ENCODE measurements around the gene SRGAP2C. TPM values are rescaled to one million over a fixed set of nuclear protein-coding genes. Genes with fewer than 3 reads are reported as not detected.
"Not testable (repeated sequence)": the region's sequence is repeated elsewhere in the genome, so short reads cannot be mapped to it uniquely, and the experiment has no call there.

The SRGAP2C gene
- total RNA-seq: 10 to 100 TPM; 32.3 to 33.6 TPM

DNA sequence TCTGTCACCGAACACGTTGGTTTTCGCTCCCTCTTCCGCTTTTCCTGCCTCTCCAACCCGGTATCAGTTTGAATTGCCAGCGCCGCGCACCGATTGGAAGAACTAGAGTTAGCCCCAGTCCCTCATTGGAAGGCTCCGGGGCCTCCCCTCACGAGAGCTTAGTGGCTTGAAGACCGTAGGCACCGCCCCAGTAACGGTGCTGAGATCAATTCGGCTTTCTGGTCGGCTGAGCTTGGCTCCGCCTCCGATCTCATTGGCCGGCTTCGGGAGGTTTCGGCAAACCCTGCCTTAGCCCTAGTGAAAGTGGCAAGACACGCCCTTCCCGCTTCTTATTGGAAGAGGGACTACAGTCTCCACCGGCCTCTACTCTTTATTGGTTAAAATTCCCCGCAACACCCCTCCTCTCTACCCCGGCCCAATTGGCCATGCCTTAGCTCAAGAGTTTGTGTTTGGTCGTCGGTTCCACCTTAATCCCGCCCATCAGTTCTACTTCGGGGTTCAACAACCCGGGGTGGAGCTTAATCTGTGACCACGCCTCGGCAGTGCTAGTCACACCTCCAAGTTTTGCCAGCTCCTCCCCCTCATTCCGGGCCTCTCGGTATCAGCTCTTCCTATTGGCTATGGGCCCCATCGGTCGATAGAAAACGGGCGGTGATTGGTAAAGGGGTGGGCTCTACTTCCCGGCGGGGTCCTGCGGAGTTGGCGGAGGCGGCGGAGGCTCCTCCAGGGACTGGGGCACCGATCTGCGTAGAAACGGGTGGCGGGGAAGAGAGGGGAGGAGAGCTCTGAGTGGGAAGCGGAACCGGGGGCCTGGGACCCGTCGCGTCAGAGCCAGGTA is at the start of gene SRGAP2C, which contains the start of gene FAM72B:
Gene SRGAP2C (plus strand): TSS at position 686 of the 838 bp plus-strand sequence. CDS start 2,472 bp downstream, outside the sequence.
Gene FAM72B (minus strand): TSS at position 51 of the 838 bp plus-strand sequence. CDS start 851 bp downstream, outside the sequence.
- H3K4me1 Mint-ChIP-seq; H3K9me3 Mint-ChIP-seq; H3K27me3 Mint-ChIP-seq; CTCF ChIA-PET; H3K36me3 Mint-ChIP-seq (ENCODE audit: low read depth): not testable (repeated sequence)
- H3K4me3 Mint-ChIP-seq: peak within 1 kb of the TSS; percentile 89
- peak within 1 kb of the TSS; percentile 95 for H3K27ac Mint-ChIP-seq
- POLR2A ChIA-PET: interaction anchor here (0.8 to 1.2 kb wide), 3 partner anchors 332 to 334 kb away, joined by 3 to 5 read pairs (median 4); no protein-coding TSS in a partner anchor
- peak; percentile 93 for DNase-seq

- H3K27me3 Mint-ChIP-seq; CTCF ChIA-PET; H3K4me3 Mint-ChIP-seq; H3K9me3 Mint-ChIP-seq; POLR2A ChIA-PET; H3K36me3 Mint-ChIP-seq (ENCODE audit: low read depth); DNase-seq; H3K27ac Mint-ChIP-seq; H3K4me1 Mint-ChIP-seq: not testable (repeated sequence)
Measured at GRCh38 chr1:121140393-121140792, 44.4 kb upstream of the SRGAP2C start.

DNA sequence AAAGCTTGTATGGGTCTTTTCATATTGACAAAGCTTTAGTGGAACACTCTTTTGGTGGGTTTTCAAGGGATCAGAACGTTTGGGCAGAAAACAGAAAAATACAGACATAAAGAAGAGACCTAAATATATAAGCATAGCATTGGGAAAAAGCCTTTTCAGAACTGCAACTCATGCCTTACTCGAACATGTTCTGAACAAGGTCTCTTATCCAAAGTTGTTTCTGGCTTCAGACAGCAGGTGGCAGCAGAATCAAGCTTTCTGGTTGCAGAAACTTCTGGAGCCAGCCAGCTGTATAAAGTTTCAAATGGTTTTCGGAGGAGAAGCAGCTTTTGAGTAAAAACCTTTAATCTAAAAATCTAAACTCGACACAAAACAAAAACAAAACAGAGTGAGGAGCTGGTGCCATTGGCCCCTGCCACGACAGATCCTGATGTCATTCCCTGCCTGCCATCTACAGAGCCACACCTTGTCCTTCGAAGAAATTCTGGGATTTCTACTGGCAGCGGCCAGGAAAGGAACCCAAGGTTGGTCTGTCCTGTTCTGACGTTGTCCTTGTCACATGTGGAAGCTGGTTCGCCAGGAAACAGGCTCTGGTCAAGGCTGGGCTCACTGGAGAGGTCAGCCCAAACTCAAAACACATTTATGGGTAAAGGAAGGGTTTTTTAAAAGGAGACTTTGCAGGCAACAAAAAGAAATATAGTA is 36.1 kb upstream of the SRGAP2C start:
- DNase-seq; H3K4me1 Mint-ChIP-seq; POLR2A ChIA-PET; H3K9me3 Mint-ChIP-seq; H3K27ac Mint-ChIP-seq; H3K4me3 Mint-ChIP-seq; CTCF ChIA-PET; H3K36me3 Mint-ChIP-seq (ENCODE audit: low read depth); H3K27me3 Mint-ChIP-seq: not testable (repeated sequence)

- H3K4me3 Mint-ChIP-seq; POLR2A ChIA-PET; H3K27ac Mint-ChIP-seq; H3K27me3 Mint-ChIP-seq; H3K4me1 Mint-ChIP-seq; CTCF ChIA-PET; H3K36me3 Mint-ChIP-seq (ENCODE audit: low read depth); DNase-seq; H3K9me3 Mint-ChIP-seq: not testable (repeated sequence)
Measured at GRCh38 chr1:121151294-121151693, 33.5 kb upstream of the SRGAP2C start.

DNA sequence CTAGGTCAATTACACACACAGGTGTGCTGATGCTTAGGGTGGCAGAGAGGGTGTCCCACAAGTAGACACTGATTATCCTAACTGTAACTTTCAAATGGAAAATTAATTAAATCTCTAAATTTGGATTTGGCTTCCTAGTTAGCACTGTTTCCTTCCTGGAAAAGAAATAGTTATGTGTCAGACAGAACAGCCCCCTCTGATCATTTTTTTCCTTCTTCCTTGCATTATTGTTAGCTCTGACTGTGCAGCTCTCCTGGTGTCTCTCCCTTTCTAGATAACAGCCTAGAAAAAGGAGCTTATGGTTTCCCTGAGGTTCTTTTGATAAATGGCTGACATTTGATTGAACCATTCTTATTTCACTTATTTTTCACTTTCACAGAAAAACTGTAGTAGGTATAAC is 32.0 kb upstream of the SRGAP2C start:
- H3K9me3 Mint-ChIP-seq; H3K27ac Mint-ChIP-seq; CTCF ChIA-PET; DNase-seq; POLR2A ChIA-PET; H3K36me3 Mint-ChIP-seq (ENCODE audit: low read depth); H3K4me1 Mint-ChIP-seq; H3K4me3 Mint-ChIP-seq; H3K27me3 Mint-ChIP-seq: not testable (repeated sequence)

DNA sequence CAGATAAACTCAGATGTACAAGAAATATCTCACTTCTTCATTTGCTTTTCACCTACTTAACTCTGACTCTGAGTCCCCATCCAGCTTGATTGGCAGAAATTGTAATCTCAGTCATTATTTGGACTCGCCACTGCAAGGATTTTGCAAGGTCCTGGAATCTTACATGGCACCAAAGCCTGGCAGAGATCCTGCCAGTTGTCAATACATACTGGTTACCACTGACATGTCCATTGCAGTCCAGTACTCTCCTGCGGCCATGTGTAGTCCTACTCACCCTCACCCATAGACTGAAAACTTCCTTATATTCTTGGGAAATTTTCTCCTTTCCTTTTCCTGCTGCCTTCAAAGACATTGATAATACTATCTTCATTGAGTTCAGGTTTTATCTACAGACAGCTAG is 30.0 kb upstream of the SRGAP2C start:
- H3K36me3 Mint-ChIP-seq (ENCODE audit: low read depth); H3K4me3 Mint-ChIP-seq; POLR2A ChIA-PET; H3K9me3 Mint-ChIP-seq; CTCF ChIA-PET; H3K4me1 Mint-ChIP-seq; H3K27ac Mint-ChIP-seq; H3K27me3 Mint-ChIP-seq; DNase-seq: not testable (repeated sequence)

DNA sequence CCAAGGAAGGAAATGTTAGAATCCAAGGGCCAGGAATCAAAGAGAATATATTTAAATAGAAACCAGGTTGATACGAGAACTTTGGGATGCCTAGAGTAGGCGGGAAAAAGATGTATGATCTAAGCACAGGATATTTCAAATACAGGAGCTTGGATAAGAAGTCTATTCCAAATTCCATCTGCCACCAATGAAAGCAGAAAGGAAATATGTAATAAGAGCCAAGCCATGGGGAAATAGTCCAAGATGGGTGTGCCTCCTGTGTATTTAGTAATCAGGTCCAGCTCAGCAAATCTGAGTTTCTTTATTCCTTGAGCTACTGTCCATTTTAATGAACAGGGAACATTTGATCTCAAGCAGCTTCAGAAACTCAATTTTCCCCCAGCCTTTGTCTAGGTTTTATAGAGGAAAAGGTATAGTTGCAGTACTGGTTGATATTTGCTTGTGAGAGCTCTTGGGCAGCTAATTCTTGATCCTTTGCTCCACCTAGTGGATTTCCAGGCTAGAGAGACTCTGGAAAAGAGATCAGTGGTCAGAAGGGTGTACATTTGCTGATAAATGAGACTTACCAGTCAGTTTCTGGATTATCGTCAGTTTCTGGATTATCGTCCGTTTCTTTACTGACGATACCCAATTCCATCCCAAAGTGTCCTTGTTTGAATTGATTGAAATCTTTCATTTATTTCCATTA is 29.0 kb upstream of the SRGAP2C start:
- CTCF ChIA-PET; H3K9me3 Mint-ChIP-seq; POLR2A ChIA-PET; H3K4me1 Mint-ChIP-seq; H3K4me3 Mint-ChIP-seq; DNase-seq; H3K27me3 Mint-ChIP-seq; H3K27ac Mint-ChIP-seq; H3K36me3 Mint-ChIP-seq (ENCODE audit: low read depth): not testable (repeated sequence)

DNA sequence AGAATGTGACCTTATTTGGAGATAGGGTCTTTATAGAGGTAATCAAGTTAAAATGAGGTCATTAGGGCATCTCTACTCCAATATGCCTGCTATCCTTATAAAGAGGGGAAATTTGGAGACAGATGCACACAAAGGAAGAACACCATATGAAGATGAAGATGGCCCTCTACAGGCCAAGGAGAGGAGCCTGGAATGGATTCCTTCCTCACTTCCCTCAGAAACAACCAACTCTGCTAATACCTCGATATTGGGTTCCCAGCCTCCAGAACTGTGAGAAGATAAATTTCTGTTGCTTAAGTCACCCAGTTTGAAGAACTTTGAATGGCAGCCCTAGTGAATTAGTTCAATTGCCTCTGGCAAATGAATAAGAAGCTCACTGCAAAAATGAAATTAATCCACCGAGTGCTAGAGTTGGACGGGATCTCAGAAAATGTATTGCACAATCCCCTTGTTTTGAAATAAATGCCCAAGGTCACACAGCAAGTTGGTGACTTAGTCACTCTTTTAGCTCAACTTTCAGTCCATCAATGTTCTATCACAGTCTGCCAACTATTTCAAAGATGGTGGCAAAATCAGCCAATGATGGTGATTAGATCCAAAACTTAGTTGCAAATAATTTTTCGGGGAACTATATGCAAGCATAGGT is 27.7 kb upstream of the SRGAP2C start:
- H3K27me3 Mint-ChIP-seq; H3K27ac Mint-ChIP-seq; H3K4me1 Mint-ChIP-seq; POLR2A ChIA-PET; CTCF ChIA-PET; DNase-seq; H3K4me3 Mint-ChIP-seq; H3K36me3 Mint-ChIP-seq (ENCODE audit: low read depth); H3K9me3 Mint-ChIP-seq: not testable (repeated sequence)

DNA sequence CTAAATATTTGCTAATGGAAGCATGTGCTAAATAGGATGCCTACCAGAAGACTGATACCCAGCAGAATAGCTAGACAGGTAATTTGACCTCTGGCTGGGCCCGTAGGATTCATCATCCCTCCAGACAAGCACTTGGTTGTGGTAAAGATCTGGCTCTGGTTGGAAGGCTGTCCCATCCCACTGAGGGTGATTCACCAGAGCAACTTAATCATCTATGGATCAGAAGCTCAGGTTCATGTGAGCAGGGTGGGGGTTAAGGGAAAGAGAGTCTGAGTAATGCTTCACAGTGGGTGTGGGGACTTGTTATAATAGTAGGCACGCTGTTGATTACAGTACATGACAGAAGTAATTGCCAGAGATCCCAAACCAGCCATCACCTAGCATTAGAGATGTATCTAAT is 27.2 kb upstream of the SRGAP2C start:
- H3K27me3 Mint-ChIP-seq; H3K27ac Mint-ChIP-seq; CTCF ChIA-PET; DNase-seq; H3K36me3 Mint-ChIP-seq (ENCODE audit: low read depth); POLR2A ChIA-PET; H3K4me1 Mint-ChIP-seq; H3K9me3 Mint-ChIP-seq; H3K4me3 Mint-ChIP-seq: not testable (repeated sequence)

- H3K27ac Mint-ChIP-seq; H3K27me3 Mint-ChIP-seq; H3K4me1 Mint-ChIP-seq; CTCF ChIA-PET; H3K9me3 Mint-ChIP-seq; H3K4me3 Mint-ChIP-seq; H3K36me3 Mint-ChIP-seq (ENCODE audit: low read depth); DNase-seq; POLR2A ChIA-PET: not testable (repeated sequence)
Measured at GRCh38 chr1:121160118-121160517, 24.7 kb upstream of the SRGAP2C start.

DNA sequence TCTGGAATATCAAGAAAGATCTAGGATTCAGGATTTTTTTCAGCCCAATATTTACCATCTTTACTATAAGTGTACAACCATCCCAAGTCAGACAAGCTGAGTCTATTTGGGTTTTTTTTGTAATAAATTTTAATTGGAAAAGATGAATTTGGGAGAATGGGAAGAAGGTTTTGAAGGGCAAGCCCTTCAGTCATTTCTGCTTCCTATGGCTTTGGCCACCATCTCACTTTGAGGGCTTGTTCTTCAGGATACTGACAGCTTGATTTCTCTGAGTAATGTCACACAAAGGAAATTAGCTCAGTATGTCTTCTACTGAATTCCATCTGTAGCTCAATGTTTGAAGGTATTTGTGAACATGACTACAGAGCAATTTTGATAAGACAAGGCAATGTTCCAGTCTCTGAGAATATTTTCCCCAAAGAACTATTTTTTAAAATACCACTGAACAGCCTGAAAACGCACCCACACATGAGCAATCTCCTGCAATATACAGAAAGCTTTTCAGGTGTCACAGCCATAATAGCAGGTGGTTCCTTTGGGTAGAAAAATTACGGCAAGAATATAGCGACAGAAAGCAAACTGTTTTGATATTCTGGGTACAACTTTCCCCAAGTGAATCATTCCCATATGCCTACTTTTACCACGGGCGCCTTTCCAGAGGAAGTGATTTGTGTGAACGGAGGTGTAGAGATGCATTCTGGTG is 23.4 kb upstream of the SRGAP2C start:
- CTCF ChIA-PET; H3K9me3 Mint-ChIP-seq; POLR2A ChIA-PET; DNase-seq; H3K27ac Mint-ChIP-seq; H3K4me1 Mint-ChIP-seq; H3K27me3 Mint-ChIP-seq; H3K4me3 Mint-ChIP-seq; H3K36me3 Mint-ChIP-seq (ENCODE audit: low read depth): not testable (repeated sequence)

GRCh38 chr1:121163850-121164757 is 20.7 kb upstream of the SRGAP2C start:
- H3K27ac Mint-ChIP-seq; H3K4me3 Mint-ChIP-seq; H3K9me3 Mint-ChIP-seq; DNase-seq; CTCF ChIA-PET; H3K4me1 Mint-ChIP-seq; H3K27me3 Mint-ChIP-seq; POLR2A ChIA-PET; H3K36me3 Mint-ChIP-seq (ENCODE audit: low read depth): not testable (repeated sequence)
